GM21529 (cell line): ENCODE data around the gene GDPD5.

Experiments
- ATAC-seq: cut with Tn5 transposase; IDR thresholded peaks from one replicate; pipeline ENCODE4 v1.9.1; 2021; ENCODE audit not compliant: unreplicated experiment

GDPD5 gene

DNA sequence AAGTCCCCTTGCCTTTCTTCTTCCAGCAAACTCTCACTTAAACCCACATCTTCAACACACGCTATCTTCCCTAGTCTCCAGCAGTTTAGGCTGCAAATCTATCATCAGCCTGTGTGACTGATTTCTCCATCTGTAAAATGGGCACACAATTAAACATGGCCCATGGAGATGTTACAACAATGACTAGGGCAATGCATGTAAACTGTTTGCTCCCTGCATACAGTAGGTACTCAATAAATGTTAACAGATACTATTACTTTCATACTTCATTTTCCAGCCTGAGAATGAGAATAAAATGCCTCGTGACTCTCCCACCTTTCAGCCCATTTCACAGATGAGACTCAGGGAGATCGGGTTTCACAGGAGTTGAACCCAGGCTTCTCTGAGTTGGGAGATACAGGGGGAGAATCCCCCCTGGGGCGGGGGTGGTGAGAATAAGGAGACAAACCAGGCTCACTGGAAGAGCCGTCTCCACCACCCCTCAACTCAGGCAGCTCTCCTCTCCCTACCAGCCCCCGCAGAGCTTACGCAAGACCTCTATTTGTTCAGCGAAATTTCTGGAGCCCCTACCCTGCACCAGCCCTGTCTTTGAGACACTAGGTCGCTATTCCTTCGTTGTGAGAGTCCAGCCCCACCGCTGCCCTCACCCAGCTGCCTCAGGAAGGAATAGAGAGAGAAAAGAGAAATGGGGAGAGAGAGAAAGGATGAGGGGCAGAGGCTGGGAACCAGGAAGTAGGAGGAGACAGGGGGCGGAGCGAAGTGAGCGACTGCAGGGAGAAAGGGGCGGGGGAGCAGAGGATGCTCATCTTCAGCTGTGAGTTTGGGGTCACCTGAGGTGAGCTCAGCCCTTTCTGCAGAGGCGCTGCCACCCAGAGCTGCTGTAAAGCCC is 50.6 kb downstream of the GDPD5 start:
- ATAC-seq: no peak

DNA sequence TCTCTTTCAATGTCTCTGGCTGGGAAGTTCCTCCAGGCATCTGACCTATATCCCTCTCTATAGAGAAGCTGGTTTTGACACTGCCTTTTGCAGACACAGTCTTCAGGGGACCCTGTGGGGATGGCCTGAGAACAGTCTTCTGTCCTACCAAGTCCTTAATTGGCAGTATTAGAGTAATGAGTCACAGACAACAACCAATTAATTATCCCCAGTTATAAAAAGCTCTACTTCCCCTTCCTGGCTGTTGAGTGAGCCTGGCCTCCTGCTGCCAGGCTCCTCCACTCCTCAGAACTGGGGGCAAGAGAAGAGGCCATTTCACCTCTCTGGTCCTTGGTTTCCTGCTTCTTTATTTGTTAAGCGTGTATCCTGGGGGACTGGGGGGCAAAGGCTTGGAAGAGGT is 51.5 kb downstream of the GDPD5 start:
- ATAC-seq: no peak

DNA sequence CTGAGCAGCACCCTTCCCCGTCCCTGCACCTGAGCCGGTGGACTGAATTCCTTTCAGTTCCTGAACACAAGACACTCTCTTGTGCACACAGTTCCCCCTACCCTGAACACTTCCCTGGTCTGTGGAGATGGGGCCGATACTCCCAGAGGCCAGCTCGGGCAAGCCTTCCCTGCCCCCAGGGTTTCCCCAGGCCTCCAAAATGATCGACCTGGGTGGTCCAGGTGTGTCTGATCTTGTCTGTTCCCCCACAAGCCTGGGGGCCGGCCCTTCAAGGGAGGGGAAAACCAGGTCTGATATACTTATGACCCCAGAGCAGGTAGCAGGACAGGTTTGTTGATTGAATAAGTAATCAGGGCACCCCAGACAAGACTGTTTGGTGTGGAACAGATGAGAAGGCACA is 52.1 kb downstream of the GDPD5 start:
- no peak for ATAC-seq

DNA sequence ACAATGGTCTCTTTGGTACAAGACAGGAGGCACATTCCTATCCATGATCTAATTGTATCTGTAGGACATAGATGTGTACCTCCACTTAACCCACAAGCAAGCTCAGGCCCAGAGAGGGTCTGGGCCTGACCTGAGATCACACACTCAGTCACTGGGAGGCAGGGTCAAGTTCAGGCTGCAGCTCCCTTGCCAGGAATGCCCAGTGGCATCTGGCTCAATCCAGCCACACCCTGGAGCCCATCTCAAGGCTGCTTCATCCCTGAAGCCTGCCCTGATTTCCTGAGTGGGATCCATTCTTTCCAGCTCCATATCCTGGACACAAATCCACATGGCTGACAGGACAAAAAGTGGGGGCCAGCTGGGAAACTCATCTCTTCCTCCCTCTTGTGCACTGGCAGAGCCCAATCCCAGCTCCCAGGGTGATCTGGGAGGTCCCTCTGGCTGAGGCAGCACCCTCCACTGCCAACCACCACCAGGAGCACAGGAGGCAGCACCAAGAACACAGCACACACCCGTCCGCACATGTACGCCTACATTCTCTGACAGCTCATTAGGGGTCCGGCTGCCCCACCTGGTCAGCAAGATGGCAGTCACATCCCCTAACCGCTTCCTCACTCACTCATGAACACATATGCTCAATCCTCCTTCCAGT is 53.5 kb downstream of the GDPD5 start:
- ATAC-seq: no peak

DNA sequence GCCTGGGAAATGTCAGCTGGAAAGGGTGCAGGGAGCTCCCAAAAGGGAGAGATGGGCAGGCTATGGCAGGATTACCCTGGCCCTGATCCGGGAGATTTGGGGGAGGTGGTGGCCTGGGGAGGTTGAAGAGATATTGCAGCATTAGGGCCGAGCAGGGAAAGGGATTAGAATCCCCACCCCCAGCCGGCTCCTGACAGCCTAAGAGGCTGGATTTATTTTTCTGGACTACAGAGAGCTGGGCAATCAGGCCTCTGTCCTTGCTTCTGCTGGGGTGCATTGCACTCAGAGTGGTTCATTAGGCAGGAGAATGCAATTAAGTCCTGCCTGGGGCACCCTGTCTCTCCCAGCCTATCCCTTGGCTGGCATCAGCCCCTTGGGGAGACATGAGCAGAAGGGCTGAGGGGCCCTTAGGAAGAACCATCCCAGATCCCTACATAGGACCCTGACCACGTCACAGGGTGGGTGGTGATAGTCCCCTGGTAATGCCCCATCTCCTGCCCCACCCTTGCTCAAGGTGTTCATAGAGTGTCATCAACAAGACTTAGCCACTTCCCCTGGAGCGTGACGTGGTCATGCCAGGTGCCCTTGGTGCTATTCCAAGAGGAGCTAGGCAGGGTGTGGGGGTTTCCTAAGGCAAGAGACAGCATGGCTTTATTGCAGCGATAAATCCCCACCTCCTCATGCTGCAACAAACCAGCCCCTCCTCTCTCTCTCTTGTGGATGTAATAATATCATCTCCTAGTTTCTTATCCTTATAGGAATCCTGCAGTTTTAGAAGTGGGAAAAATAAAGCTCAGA is 54.4 kb downstream of the GDPD5 start:
- ATAC-seq: no peak

DNA sequence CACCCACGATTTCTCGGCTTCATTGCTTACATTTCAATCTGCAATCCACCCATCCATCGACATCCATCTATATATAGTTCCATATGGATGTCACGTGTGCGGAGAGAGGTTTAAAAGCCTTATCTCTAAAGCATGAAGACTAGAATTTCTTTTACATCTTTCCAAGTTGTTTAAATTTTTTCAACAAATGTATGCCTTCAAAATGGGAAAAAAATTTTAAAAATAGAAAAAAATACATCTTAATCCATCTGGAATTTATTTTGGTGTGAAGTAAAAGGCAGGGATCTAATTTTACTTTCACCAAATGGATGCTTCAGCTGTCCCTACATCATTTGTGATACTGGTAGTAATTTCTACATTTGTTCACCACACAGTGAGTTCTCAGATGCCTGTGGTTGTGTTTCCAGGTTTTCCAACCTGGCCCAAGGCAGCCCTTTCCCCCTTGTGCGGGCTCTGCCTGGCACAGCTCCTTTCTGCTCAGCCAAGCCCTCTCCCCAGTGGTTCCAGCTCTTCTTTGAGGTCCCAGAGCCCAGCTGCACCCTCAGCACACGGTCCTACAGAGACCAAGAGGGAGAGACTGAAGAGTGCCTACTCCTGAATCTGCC is 55.2 kb downstream of the GDPD5 start:
- no peak for ATAC-seq

DNA sequence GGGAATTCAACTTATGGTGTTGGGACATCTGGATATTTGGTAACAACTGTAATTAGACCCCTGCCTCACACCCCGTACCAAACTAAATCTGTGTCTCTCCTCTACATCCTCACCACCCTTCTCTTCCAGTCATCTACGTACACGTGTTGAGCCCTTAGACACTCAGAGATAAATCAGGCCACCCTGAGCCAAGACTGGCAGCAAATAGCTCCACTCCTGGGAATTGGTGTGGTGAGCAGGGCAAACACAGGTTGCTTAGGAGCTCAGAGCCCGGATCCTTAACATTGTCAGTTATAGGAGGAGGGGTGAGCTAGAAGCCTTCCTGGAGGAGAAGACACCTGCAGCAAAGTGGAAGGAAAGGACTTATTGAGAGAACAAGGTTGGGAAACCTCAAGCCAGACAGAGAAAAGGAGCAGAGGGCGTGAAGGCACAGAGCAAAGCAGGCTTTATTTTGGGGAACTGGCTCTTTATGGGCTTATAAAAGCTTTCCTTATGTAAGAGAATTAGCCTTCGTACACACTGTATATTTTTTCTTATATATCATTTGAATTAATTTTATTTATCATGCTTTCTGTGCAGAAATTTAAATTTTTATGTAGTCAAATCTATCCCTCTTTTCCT is 55.8 kb downstream of the GDPD5 start:
- ATAC-seq: no peak

DNA sequence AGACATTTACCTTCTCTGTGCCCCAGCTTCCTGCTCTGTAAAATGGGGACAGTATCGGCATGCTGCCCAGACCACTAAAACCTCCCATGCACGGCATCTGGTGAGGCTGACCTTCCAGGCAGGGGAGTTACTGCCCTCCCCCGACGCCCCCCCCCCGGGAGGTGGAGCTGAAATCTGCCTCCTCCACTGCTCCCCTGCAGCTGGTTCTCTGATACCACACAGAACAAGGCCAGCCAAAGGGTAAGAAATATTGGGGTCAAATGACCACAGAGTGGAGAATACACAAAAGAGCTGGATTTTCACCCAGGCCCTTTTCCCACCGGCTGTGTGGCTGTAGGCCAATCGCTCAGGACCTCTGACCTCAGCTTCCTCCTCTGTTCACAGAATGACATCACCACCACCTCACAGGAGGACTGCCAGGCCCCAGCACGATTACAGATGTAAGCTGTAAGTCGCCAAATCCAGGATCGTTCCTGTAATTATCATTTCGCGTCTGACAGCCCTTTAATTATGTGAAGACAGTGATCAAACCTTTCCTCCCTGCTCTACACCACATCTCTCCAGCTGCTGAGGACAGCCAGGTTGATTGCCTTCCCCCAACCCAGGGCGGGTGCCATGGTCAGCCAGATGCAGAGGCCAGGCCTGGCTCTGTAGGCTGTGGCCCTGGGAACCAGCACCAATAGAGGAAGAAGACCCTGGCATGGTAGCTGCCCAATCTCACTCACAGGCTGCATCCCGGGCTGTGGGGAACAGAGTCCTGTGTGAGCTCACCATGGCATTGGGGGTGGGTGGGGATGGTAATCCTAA is 57.0 kb downstream of the GDPD5 start:
- no peak for ATAC-seq

DNA sequence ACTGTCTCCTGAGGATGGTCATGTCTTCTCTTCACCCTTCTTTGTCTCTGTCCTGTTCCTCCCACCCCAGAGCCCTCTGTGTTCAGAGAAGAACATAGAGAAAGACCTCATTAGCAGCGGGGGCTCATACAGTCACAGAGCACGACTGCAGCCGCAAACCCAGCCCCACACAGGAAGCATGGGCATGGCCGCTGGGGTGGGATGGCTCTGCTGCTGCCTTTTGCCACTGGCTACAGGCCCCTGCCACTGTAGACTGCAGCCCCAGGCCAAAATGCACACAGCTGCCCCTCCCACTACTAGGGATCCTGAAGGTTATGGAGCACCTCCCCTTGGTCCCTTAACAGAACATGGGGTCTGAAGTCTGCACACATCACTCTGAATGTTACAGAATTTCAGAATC is 57.9 kb downstream of the GDPD5 start:
- no peak for ATAC-seq

DNA sequence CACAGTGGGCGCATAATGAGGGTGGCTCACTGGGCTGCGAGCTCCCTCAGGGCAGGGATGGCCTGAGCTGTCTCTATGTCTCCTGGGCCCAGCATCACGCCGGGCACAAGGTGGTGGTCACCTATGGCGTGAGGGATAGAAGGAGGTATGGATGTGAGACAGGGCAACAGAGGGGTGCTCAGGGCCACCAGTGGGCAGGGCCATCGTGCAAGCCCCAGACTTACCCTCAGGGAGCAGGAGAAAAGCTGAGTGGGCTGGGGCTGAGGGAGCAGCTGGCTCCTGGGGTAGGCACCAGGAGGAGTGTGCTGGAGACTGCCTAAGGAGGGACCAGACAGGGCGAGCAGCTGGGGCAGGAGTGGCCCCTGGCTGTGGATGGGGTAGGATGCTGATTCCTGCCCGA is 58.4 kb downstream of the GDPD5 start:
- ATAC-seq: no peak

DNA sequence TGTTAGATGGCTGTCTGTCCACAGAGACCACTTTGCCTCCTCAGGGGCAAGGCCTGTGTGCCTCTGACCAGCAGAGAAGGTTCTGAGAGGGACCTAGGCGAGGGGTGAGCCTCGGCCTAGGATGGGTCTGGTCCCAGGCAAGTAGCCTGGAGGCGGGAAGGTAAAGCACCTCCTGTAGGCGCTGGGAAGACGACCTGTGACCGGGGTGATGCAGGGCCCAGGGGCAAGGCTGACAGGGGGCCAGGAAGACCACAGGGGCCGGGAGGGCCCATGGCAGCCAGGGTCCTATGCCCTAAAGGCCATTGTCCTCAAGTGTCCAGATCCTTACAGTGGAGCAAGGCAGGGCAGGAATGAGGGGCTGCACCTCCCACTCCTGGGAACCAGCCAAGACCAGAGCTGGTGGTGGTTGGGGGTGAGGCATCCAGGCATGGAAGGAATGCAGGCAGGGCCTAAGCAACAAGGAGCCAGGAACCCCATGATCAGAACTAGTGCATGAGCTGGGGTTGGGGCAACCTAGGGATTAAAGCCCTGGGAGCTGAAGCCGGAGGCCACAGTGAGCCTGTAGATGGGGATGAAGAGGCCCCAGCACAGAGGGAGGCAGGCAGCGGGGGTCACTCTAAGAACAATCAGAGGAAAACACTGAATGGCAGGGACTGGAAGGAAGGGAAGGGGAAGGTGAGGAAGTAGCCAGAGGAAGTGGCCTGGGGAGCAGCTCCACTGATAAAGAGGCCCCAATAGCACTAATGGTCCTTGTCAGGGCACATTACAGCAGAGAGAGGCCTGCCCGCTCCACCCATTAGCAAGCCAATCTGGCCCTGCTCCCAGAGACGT is 59.8 kb downstream of the GDPD5 start:
- no peak for ATAC-seq

DNA sequence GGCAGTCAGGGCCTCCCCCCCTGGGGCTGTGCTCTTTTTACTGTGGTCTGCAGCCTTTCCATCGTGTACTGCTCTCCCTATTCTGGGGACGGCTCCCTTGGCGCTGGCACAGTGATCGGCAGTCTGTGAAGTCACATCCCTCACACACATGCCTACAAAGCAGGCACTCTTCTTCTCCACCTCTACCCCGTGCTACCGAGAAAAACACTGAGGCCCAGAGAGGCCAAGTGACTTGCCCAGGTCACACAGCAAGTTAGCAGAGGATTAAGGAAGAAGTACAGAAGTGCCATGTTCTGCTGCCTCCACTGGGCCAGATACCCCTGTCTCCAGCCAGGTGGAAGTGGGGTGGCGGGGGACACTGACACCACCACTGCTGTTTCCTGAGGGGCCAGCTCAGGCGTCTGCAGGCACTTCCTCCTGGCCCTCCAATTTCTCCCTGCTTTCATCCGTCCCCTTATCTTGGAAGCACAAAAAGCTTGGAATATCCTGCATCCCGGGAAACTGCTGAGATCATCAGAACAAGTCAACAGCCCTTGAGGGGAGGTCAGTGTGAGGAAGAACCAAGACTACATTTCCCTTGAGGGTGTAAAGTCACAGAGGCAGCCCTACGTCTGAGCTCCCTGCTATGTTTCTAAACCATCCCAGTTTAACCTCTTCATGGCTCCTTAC is 62.5 kb downstream of the GDPD5 start:
- ATAC-seq: no peak

DNA sequence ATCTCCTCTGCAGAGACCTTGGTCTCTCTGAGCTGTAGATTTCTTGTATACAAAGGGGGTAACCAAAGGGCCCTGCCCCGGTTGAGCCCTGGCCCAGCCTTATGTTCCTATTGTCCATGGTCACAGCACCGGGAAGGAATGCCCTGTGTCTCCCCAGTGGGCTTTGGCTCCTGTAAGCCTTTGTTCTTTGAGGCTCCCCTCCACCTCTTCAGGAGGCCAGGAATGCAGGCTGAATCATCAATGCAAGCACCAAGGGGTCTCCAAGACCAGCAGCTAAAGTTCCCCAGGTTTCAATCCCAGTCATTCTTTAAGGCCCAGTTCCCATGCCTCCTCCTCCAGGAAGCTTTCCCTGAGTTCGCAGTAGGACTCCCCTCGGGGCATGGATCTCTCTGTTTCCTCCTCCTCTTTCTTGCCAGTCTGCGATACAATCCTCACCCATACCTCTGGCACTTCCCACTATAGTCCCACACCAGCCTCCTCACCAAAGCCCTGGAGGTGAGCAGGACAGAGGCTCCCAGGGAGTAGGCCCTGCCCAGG is 63.6 kb downstream of the GDPD5 start:
- ATAC-seq: no peak

DNA sequence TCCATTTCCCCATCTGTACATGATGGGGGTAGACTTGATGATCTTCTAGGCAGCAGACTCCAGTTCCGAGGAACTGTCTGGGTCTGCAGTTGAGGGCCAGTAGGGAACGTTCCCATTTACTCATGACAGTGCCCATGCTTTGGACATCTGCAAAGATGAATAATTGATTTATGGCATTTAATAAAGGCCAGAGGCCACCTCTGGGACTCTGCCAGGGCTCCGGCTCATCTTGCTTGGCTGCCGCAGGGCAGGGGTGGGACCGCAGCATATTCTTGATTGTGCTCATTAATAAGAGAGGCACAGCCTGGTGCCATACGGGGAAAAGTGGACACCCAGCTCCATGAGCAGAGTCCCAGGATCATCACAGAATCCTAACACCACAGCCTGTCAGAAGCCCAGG is 64.6 kb downstream of the GDPD5 start:
- no peak for ATAC-seq

DNA sequence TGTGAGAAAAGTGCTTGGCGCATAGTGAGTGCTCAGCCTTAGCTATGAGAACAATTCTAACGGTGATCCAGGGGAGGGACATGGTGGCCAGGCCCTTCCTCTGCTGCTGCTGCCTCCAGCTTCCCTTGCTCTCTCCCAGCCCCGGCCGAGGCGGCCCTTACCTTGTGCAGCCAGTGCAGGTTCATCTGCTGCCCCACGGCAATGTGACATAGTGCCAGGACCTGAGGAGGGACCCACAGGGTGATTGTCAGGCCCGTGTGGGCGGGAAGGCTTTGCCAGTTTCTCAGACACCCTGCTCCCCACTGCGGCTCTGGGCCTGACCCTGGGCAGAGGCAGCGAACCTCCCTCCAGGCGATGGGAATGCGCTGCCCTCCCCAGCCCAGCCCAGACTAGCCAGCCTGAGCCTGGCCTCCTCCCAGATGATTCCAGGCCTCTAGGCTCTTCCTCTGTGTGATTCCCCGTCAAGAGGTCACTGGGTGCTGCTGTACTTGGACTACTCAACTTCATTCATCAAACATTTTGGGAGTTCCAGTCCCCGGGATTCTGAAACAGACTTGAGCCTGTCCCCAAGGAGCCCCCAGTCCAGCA is 69.1 kb downstream of the GDPD5 start:
- ATAC-seq: no peak

DNA sequence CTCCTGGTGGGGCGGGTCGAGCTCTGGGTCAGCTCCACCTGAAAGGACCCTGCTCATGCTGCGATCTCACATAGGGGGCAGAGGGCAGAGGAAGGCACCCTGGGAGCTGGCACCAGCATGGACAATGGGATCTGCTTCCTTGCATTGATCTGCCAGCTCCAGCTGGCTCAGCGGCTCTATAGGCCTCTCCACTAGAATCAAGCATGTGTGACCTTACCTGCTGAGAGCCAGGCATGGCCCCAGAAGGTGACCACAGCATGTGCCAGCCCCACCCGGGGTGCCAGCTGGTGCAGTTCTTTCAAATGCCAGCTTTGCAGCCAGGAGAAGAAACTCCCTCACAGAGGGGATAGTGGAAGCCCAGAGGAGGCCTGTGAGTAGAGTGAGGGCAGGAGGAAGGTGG is 70.8 kb downstream of the GDPD5 start:
- no peak for ATAC-seq

DNA sequence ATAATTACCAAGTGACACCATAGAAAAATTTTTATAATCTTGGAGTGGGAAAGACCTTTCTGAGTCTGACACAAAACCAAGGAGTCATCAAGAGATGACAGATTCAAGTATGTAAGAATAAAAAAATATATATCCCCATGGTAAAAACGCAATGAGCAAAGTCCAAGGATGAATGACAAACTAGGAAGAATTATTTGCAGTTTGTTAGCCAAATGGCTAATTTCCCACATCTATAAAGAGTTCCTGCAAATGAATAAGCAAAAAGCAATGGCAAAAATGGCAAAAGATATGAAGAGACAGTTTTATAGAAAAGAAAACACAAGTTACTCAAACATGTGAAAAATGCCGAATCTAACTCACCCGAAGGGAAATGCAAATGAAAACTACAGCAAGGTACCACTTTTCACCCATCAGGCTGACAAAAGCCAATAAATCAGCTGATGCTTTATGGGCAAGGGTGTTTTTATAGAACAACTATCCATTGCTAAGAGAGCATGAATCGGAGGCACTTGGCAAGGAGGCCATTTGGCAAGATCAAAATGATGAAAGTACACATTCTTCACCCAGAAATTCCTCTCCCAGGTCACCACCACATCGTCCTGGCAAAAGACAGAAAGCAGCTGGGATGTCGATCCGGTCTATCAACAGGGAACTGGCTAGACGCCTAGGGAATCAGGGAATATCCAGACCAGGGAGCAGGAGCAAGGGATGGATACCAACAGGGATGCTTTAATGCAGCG is 71.7 kb downstream of the GDPD5 start:
- ATAC-seq: no peak
